Endodermal cell (in vitro differentiated cells): ENCODE results near the gene ZFP57. TPM values are rescaled to one million over a fixed set of nuclear protein-coding genes. Genes with fewer than 3 reads are reported as not detected.

Experiments
- DNase-seq: peaks from one replicate; pipeline ENCODE4 v3.0.0-alpha.2; 2017
- H3K27ac ChIP-seq: 2 replicates; pipeline ENCODE4 v1.5.1; 2013; ENCODE audit warnings: mild to moderate bottlenecking, low read depth, low read length, moderate library complexity
- H3K27me3 ChIP-seq: 2 replicates; pipeline ENCODE4 v1.6.1; 2013; ENCODE audit warnings: mild to moderate bottlenecking, low read length, moderate library complexity; ENCODE audit not compliant: insufficient read depth, control insufficient read depth, poor library complexity, severe bottlenecking
- H3K36me3 ChIP-seq: 2 replicates; pipeline ENCODE4 v1.7.0; 2013; ENCODE audit warnings: mild to moderate bottlenecking, low read length, moderate library complexity; ENCODE audit not compliant: control insufficient read depth, insufficient read depth
- H3K4me1 ChIP-seq: one replicate; pipeline ENCODE4 v1.7.0; 2013; ENCODE audit warnings: low read length; ENCODE audit not compliant: control insufficient read depth, insufficient read depth
- H3K4me3 ChIP-seq: 2 replicates; pipeline ENCODE4 v1.5.1; 2013; ENCODE audit warnings: mild to moderate bottlenecking, low read length, moderate library complexity
- H3K9ac ChIP-seq: 2 replicates; pipeline ENCODE4 v1.6.1; 2013; ENCODE audit warnings: mild to moderate bottlenecking, low read length, moderate library complexity; ENCODE audit not compliant: poor library complexity, severe bottlenecking; ENCODE audit errors: extremely low read depth
- H3K9me3 ChIP-seq: 2 replicates; pipeline ENCODE4 v1.6.1; 2013; ENCODE audit warnings: mild to moderate bottlenecking, low read length, moderate library complexity; ENCODE audit not compliant: control insufficient read depth
- H3K27ac Mint-ChIP-seq: 2 replicates; pipeline ENCODE4 v1.8.0; 2020; ENCODE audit warnings: mixed read lengths
- H3K27me3 Mint-ChIP-seq: 2 replicates; pipeline ENCODE4 v1.8.0; 2021; ENCODE audit warnings: mild to moderate bottlenecking, mixed read lengths; ENCODE audit not compliant: insufficient read depth
- H3K36me3 Mint-ChIP-seq: 2 replicates; pipeline ENCODE4 v1.8.0; 2020; ENCODE audit warnings: low read depth, mixed read lengths
- H3K4me1 Mint-ChIP-seq: 2 replicates; pipeline ENCODE4 v1.8.0; 2020; ENCODE audit warnings: mixed read lengths
- H3K4me3 Mint-ChIP-seq: 2 replicates; pipeline ENCODE4 v1.8.0; 2020; ENCODE audit warnings: mild to moderate bottlenecking, moderate library complexity, mixed read lengths
- H3K9me3 Mint-ChIP-seq: 2 replicates; pipeline ENCODE4 v1.8.0; 2020; ENCODE audit warnings: mild to moderate bottlenecking, mixed read lengths
- WGBS, 2 experiments: methylation state at CpG; one replicate each; pipeline versions ENCODE4 v1.1.5 to v1.1.7; 2013; ENCODE audit warnings: missing lambda C conversion rate in 2 of 2, mixed read lengths in 1 of 2; ENCODE audit not compliant: insufficient coverage in 1 of 2, insufficient read length in 1 of 2; 5-methylcytosine and 5-hydroxymethylcytosine counted together
- total RNA-seq, 2 donors: library from RNA; stranded (reverse); fragmentation: NEBNext Ultra II Directional in 1 of 2; extraction: Animal tissue kit (Norgen Biotek cat#: 25700) in 1 of 2; gene quantifications; 2 replicates in 1 of 2; 3 replicates in 1 of 2; pipeline ENCODE4 v1.2.1, GENCODE V29; 2021
- TF ChIP-seq, protein P1 (sequence below): fragments of 200-600 bp; sonication (generic); conservative IDR thresholded peaks from 2 replicates; pipeline ENCODE4 v1.5.0; 2021; ENCODE audit warnings: antibody characterized with exemption, mild to moderate bottlenecking

ZFP57 gene
- total RNA-seq, 2 donors from 2014 or later = 0.24 to 0.59 TPM

DNA sequence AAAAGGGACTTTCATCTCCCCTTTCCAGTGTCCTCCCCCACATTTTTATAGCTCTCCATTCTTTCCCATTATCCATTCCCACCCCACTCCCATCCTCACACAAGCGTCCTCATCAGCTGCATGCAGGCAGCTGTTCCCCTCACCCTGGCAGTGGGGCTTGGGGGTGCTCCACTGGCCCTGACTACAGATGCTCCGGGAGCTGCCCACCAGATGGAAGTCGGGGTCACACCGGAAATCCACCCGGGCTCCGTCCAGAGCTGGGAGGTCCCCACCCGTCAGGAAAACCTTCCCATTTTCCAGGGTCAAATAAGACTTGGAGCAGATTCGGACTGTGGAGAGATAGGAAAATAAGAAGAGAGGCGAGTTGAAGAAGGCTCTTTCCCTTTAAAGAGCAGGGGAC is 50.6 kb downstream of the ZFP57 start:
- TF ChIP-seq, protein P1, sequence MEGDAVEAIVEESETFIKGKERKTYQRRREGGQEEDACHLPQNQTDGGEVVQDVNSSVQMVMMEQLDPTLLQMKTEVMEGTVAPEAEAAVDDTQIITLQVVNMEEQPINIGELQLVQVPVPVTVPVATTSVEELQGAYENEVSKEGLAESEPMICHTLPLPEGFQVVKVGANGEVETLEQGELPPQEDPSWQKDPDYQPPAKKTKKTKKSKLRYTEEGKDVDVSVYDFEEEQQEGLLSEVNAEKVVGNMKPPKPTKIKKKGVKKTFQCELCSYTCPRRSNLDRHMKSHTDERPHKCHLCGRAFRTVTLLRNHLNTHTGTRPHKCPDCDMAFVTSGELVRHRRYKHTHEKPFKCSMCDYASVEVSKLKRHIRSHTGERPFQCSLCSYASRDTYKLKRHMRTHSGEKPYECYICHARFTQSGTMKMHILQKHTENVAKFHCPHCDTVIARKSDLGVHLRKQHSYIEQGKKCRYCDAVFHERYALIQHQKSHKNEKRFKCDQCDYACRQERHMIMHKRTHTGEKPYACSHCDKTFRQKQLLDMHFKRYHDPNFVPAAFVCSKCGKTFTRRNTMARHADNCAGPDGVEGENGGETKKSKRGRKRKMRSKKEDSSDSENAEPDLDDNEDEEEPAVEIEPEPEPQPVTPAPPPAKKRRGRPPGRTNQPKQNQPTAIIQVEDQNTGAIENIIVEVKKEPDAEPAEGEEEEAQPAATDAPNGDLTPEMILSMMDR = no peak
- no peak overlapping the region for H3K27ac Mint-ChIP-seq
- DNase-seq = peak; percentile 49
- Histone ChIP-seq H3K36me3 (no peaks in the 10 kb centered on the region), H3K9me3 (no peaks in the 10 kb centered on the region), H3K27ac (no peak overlapping the region), H3K9ac (no peak overlapping the region), H3K27me3 (peaks cover 10% of the 10 kb centered on the region), H3K4me3 (no peak overlapping the region), H3K4me1 (no peaks in the 10 kb centered on the region)
- peaks cover 18% of the 10 kb centered on the region for H3K27me3 Mint-ChIP-seq
- no peaks in the 10 kb centered on the region for H3K9me3 Mint-ChIP-seq
- H3K36me3 Mint-ChIP-seq = no peaks in the 10 kb centered on the region
- no peak overlapping the region for H3K4me3 Mint-ChIP-seq
- peaks cover 53% of the 10 kb centered on the region for H3K4me1 Mint-ChIP-seq
- 32 to 69% methylated on average over 7 to 9 of the region's 9 CpGs for WGBS, 2 experiments

DNA sequence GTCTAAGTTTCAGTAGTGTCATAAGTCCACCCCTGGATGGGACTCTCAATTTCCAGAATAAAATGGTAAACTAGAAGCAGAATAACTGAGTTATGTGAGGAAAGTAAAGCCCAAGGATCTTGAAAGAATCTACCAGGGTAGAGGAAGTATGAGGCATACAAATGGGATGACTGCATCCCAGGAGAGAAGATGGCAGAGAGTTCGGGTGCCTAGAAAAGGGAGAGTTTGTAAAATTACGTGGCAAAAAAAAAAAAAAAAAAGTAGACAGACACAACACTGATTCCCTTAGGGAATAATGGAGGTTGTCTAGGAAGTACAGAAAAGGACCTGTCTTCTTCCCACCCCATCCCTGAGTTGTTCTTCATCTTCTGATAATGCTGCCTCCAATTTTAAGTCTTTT is 51.4 kb downstream of the ZFP57 start:
- 67 to 76% methylated on average over 1 of the region's 2 CpGs for WGBS, 2 experiments
- Histone ChIP-seq H3K9ac (no peak overlapping the region), H3K4me1 (peaks cover 6% of the 10 kb centered on the region), H3K27ac (no peak overlapping the region), H3K36me3 (no peaks in the 10 kb centered on the region), H3K9me3 (no peaks in the 10 kb centered on the region), H3K27me3 (peaks cover 10% of the 10 kb centered on the region), H3K4me3 (peak overlapping the region; percentile 88)
- no peak overlapping the region for H3K27ac Mint-ChIP-seq
- peak overlapping the region; percentile 69 for H3K4me3 Mint-ChIP-seq
- TF ChIP-seq, protein P1 = no peak
- no peaks in the 10 kb centered on the region for H3K36me3 Mint-ChIP-seq
- peaks cover 18% of the 10 kb centered on the region for H3K27me3 Mint-ChIP-seq
- peaks cover 60% of the 10 kb centered on the region for H3K4me1 Mint-ChIP-seq
- DNase-seq = no peak
- H3K9me3 Mint-ChIP-seq = no peaks in the 10 kb centered on the region

DNA sequence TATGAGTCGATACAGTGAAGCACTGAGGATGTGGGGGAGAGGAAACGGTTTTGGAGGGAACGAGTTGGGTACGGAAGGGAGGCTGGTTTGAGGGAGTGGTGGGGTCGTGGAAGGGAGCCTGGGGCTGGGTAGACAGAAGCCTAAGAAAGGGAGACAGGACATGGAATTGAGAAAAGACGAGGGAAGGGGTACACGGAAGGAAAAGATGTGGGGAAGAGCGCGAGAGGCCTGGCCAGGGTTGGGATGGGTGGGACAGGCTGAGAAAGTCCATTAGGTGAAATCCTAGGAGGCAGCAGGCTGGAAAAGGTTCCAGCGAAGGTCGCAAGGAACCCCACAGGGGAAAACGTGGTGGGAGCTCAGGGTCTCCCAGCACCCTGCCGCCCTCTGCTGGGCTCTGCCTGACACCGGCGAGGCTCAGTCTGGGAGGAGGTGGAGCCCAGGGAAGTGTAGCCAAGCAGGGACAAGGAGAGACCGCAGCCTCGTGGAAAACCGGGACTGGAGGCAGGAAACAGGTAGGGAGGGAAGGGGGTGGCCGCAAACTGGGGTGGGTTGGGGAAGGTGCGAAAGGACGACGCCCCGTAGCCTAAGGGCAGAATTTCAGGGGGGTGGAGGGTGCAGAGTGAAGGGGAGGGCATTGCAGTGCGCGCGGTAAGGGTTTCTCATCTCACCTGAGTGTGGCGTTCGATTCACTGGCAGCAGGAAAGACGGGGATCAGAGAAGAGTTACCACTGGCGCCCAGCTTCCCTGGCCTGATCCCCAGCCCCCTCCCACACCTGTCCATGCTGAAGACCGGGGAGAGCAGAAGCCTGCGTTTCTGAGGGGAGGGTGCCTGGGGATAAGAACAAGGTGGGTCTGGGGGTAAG is 52.3 kb downstream of the ZFP57 start:
- H3K27me3 ChIP-seq = peaks cover 10% of the 10 kb centered on the region
- no peaks in the 10 kb centered on the region for H3K36me3 ChIP-seq
- WGBS, 2 experiments = 3 to 5% methylated on average over 24 to 32 of the region's 32 CpGs
- H3K27ac ChIP-seq = no peak overlapping the region
- H3K27ac Mint-ChIP-seq = peak overlapping the region; percentile 83
- DNase-seq = peak; percentile 98
- H3K36me3 Mint-ChIP-seq = peaks cover 3% of the 10 kb centered on the region
- peak overlapping the region; percentile 69 for H3K4me3 Mint-ChIP-seq
- peak overlapping the region; percentile 39 for H3K9ac ChIP-seq
- peaks cover 62% of the 10 kb centered on the region for H3K4me1 Mint-ChIP-seq
- H3K4me3 ChIP-seq = peak overlapping the region; percentile 88
- peaks cover 18% of the 10 kb centered on the region for H3K27me3 Mint-ChIP-seq
- TF ChIP-seq, protein P1 = peak; percentile 85
- no peaks in the 10 kb centered on the region for H3K9me3 Mint-ChIP-seq
- peaks cover 8% of the 10 kb centered on the region for H3K4me1 ChIP-seq
- H3K9me3 ChIP-seq = no peaks in the 10 kb centered on the region
